ENCODE data around the gene TMEM132C. TPM values are rescaled to one million over a fixed set of nuclear protein-coding genes. Genes with fewer than 3 reads are reported as not detected.

The TMEM132C gene
- total and polyA plus RNA-seq, 4 donors, result 0.05 to 0.08 (median 0.05) TPM; not detected in 1

DNA sequence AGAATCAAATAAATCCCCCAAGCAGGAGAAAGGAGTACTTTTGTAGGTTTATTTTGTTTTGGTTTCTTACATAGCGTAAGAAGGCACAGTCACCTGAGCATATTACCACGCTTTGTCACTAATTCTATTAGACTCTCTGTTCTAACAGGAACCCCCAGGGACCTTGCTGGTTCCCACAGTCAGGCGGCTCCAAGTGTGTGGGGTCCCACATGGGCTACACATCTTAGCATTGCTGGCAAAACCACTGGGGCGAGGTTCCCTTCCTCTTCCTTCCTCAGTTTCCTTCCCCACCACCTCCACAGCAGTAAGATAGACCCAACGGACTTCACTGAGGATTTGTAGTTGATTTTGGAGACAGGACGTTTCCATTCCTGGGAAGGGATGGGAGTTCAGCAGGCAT, 49.1 kb downstream of the TMEM132C start:
- 53% methylated on average over 6 of the region's 6 CpGs for WGBS
- no peak for DNase-seq (ENCODE audit: low spot score)
- TF ChIP-seq HNF4A (conservative IDR thresholded peaks at IDR 0.05), result no peak
- TF ChIP-seq SP1 (IDR thresholded peaks at IDR 0.05), result no peak
- TF ChIP-seq, protein P1, sequence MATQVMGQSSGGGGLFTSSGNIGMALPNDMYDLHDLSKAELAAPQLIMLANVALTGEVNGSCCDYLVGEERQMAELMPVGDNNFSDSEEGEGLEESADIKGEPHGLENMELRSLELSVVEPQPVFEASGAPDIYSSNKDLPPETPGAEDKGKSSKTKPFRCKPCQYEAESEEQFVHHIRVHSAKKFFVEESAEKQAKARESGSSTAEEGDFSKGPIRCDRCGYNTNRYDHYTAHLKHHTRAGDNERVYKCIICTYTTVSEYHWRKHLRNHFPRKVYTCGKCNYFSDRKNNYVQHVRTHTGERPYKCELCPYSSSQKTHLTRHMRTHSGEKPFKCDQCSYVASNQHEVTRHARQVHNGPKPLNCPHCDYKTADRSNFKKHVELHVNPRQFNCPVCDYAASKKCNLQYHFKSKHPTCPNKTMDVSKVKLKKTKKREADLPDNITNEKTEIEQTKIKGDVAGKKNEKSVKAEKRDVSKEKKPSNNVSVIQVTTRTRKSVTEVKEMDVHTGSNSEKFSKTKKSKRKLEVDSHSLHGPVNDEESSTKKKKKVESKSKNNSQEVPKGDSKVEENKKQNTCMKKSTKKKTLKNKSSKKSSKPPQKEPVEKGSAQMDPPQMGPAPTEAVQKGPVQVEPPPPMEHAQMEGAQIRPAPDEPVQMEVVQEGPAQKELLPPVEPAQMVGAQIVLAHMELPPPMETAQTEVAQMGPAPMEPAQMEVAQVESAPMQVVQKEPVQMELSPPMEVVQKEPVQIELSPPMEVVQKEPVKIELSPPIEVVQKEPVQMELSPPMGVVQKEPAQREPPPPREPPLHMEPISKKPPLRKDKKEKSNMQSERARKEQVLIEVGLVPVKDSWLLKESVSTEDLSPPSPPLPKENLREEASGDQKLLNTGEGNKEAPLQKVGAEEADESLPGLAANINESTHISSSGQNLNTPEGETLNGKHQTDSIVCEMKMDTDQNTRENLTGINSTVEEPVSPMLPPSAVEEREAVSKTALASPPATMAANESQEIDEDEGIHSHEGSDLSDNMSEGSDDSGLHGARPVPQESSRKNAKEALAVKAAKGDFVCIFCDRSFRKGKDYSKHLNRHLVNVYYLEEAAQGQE (IDR thresholded peaks at IDR 0.05), result no peak
- no peak for TF ChIP-seq YY1 (IDR thresholded peaks at IDR 0.05)
- TF ChIP-seq, protein P2, sequence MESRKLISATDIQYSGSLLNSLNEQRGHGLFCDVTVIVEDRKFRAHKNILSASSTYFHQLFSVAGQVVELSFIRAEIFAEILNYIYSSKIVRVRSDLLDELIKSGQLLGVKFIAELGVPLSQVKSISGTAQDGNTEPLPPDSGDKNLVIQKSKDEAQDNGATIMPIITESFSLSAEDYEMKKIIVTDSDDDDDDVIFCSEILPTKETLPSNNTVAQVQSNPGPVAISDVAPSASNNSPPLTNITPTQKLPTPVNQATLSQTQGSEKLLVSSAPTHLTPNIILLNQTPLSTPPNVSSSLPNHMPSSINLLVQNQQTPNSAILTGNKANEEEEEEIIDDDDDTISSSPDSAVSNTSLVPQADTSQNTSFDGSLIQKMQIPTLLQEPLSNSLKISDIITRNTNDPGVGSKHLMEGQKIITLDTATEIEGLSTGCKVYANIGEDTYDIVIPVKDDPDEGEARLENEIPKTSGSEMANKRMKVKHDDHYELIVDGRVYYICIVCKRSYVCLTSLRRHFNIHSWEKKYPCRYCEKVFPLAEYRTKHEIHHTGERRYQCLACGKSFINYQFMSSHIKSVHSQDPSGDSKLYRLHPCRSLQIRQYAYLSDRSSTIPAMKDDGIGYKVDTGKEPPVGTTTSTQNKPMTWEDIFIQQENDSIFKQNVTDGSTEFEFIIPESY (IDR thresholded peaks at IDR 0.05), result no peak
- TF ChIP-seq MAX (IDR thresholded peaks at IDR 0.05), result no peak
- no peak for TF ChIP-seq FOXA1 (IDR thresholded peaks at IDR 0.05)
- no peak for TF ChIP-seq FOXA2 (IDR thresholded peaks at IDR 0.05)
- no peak for TF ChIP-seq GABPA (IDR thresholded peaks at IDR 0.05 in 1 of 2, conservative IDR thresholded peaks at IDR 0.05 in 1 of 2)
- TF ChIP-seq HNF4G (IDR thresholded peaks at IDR 0.05), result no peak
- TF ChIP-seq CTCF (IDR thresholded peaks at IDR 0.05; ENCODE audit: low read depth, low read length, missing input control), result no peak
- no peak for TF ChIP-seq NR2F2 (IDR thresholded peaks at IDR 0.05)
- no peak for TF ChIP-seq TAF1 (conservative IDR thresholded peaks at IDR 0.05)
- Histone ChIP-seq H3K27ac (ENCODE audit: low read depth in 1 of 2, low read length in 2 of 2) (no peak overlapping the region), H3K9me3 (ENCODE audit: control insufficient read depth in 4 of 4, low read length in 3 of 4) (no peaks in the 10 kb centered on the region), H3K36me3 (ENCODE audit: control insufficient read depth in 4 of 4, insufficient read depth in 3 of 4, low read depth in 1 of 4, low read length in 3 of 4) (no peaks in the 10 kb centered on the region), H3K4me1 (ENCODE audit: control insufficient read depth in 4 of 4, insufficient read depth in 4 of 4, low read length in 3 of 4) (peaks cover 0 to 1% (median 0%) of the 10 kb centered on the region in 4 donors), H3K4me3 (ENCODE audit: low read depth in 1 of 3, low read length in 3 of 3) (no peak overlapping the region), H3K27me3 (ENCODE audit: control insufficient read depth in 4 of 4, insufficient read depth in 4 of 4, low read length in 3 of 4) (peaks cover 0 to 5% (median under 1%) of the 10 kb centered on the region in 4 donors), H3K9ac (ENCODE audit: low read depth in 1 of 2, low read length in 2 of 2) (no peak overlapping the region)

DNA sequence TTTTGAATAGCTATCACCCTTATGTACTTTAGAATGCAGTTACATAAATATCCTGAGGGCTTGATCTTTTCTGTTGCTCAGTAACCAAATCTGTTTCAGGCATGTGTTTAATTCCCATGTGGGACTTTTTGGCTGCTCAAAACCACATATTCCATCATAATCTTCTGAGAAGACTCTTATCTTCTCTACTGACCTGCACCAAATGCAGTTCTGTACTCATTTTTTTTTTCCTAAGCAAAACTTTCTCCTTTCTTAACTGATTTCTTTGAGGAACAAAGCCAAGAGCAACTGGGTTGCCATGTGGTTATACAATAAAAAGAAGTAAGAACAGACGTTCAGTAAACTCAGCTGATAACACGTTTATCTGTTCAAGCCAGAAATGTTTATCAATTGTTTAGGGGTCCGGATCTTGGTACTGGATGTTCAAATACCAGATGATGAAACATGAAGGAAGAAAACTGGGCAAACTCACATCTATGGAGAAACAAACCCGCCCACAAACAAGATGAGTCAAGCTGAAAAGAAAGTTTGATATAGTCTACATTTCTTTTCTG, 50.1 kb downstream of the TMEM132C start:
- DNase-seq (ENCODE audit: low spot score), result no peak
- H3K27me3 ChIP-seq (ENCODE audit: control insufficient read depth in 4 of 4, insufficient read depth in 4 of 4, low read length in 3 of 4), result peaks cover 0 to 5% (median under 1%) of the 10 kb centered on the region in 4 donors
- WGBS, result 27% methylated on average over 4 of the region's 4 CpGs
- H3K9ac ChIP-seq (ENCODE audit: low read depth in 1 of 2, low read length in 2 of 2), result no peak overlapping the region
- no peaks in the 10 kb centered on the region for H3K4me1 ChIP-seq (ENCODE audit: control insufficient read depth in 4 of 4, insufficient read depth in 4 of 4, low read length in 3 of 4)
- no peak overlapping the region for H3K27ac ChIP-seq (ENCODE audit: low read depth in 1 of 2, low read length in 2 of 2)
- H3K36me3 ChIP-seq (ENCODE audit: control insufficient read depth in 4 of 4, insufficient read depth in 3 of 4, low read depth in 1 of 4, low read length in 3 of 4), result no peaks in the 10 kb centered on the region
- H3K9me3 ChIP-seq (ENCODE audit: control insufficient read depth in 4 of 4, low read length in 3 of 4), result peaks cover 1 to 4% (median 3%) of the 10 kb centered on the region in 4 donors
- H3K4me3 ChIP-seq (ENCODE audit: low read depth in 1 of 3, low read length in 3 of 3), result no peak overlapping the region
- TF ChIP-seq GABPA (IDR thresholded peaks at IDR 0.05 in 1 of 2, conservative IDR thresholded peaks at IDR 0.05 in 1 of 2) (no peak), YY1 (IDR thresholded peaks at IDR 0.05) (no peak), MAX (IDR thresholded peaks at IDR 0.05) (no peak), JUND (IDR thresholded peaks at IDR 0.05) (no peak), SP1 (IDR thresholded peaks at IDR 0.05) (no peak), RXRA (IDR thresholded peaks at IDR 0.05) (no peak), EGR1 (IDR thresholded peaks at IDR 0.05; ENCODE audit: low read depth in 2 of 2) (no peak), TAF1 (conservative IDR thresholded peaks at IDR 0.05) (no peak), FOXA2 (IDR thresholded peaks at IDR 0.05) (no peak), NR2F2 (IDR thresholded peaks at IDR 0.05) (no peak), HNF4A (conservative IDR thresholded peaks at IDR 0.05) (no peak), RAD21 (IDR thresholded peaks at IDR 0.05) (no peak), FOXA1 (IDR thresholded peaks at IDR 0.05) (no peak)
- TF ChIP-seq, protein P3, sequence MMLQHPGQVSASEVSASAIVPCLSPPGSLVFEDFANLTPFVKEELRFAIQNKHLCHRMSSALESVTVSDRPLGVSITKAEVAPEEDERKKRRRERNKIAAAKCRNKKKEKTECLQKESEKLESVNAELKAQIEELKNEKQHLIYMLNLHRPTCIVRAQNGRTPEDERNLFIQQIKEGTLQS (IDR thresholded peaks at IDR 0.05), result no peak
- TF ChIP-seq, protein P1 (IDR thresholded peaks at IDR 0.05), result no peak

Measured in liver (tissue), 9 donors.